GM19438 (cell line): ENCODE data around the gene AIG1.
"Not testable (repeated sequence)": the region's sequence is repeated elsewhere in the genome, so short reads cannot be mapped to it uniquely, and the experiment has no call there.

ENCODE experiments used
- ATAC-seq: cut with Tn5 transposase; IDR thresholded peaks from one replicate; pipeline ENCODE4 v1.9.1; 2021; ENCODE audit warnings: low read depth; ENCODE audit not compliant: unreplicated experiment

AIG1 gene

DNA sequence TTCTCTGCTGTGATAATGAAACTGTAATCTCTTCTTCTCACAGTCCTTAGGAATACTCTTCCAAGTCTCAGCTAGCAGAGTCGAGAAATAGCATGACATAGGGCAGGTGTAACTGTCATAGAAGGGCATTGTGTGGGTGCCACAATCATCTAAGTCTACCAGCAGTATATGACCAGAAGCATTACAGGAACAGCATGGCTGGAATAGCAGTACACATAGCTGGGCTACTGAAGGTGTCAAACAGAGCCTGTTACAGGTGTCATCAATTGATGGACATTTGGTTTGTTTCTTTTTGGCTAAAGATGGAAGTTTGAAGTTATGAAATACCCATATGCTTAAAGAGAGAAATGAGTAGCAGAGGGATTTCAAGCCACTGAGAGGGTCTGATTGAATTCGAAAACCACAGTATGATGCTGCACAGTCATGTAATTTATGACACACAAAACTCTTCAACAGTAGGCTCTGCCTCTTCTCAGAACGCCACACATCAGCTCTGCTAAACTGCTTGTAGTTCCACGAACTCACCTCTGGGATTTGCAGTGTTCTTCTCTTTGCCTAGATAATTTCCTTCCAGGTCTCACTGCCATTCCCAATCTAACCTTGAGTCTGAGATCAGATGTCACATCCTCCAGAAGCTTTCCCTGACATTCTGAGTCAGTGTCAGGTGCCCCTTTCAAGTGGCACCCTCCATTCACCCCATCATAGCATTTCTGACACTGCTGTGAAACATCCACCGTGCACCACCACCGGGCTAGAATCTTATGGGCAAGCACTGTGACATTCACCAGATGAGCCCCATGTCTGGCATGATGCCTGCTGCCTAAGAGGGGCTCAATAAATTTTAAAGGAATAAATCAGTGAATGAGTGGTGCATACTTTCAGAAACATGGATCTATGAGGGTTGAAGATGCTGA lies 238.8 kb downstream of the AIG1 start:
- ATAC-seq = no peak

DNA sequence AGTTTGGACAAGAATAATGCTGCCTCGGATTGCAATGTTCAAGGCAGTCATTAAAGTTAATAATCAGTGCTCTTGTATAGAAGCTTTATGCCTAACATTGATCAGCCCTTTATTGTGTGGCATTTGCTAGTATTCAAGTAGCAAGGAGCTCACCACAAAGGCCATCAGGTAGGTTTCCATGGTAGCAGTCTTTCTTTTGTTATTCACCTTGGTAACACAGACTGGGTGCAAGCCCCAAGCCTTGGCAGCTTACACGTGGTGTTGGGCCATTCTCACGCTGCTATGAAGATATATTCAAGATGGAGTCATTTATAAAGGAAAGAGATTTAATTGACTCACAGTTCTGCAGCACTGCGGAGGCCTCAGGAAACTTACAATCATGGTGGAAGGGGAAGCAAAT lies 240.5 kb downstream of the AIG1 start:
- no peak for ATAC-seq

DNA sequence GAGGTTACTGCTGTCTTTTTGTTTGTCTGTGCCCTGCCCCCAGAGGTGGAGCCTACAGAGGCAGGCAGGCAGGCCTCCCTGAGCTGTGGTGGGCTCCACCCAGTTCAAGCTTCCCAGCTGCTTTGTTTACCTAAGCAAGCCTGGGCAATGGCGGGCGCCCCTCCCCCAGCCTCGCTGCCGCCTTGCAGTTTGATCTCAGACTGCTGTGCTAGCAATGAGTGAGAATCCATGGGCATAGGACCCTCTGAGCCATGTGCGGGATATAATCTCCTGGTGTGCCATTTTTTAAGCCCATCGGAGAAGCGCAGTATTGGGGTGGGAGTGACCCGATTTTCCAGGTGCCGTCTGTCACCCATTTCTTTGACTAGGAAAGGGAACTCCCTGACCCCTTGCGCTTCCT lies 247.1 kb downstream of the AIG1 start:
- not testable (repeated sequence) for ATAC-seq

DNA sequence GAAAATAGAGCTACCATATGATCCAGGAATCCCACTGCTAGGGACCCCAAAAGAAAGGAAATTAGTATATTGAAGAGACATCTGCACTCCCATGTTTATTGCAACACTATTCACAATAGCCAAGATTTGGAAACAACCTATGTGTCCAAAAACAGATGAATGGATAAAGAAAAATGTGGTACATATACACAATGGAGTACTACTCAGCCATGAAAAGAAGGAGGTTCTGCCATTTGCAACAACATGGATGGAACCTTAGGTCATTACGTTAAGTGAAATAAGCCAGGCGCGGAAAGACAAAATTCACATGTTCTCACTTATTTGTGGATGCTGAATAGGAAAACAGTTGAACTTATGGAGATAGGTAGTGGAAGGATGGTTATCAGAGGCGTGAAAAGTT lies 252.5 kb downstream of the AIG1 start:
- ATAC-seq = no peak

DNA sequence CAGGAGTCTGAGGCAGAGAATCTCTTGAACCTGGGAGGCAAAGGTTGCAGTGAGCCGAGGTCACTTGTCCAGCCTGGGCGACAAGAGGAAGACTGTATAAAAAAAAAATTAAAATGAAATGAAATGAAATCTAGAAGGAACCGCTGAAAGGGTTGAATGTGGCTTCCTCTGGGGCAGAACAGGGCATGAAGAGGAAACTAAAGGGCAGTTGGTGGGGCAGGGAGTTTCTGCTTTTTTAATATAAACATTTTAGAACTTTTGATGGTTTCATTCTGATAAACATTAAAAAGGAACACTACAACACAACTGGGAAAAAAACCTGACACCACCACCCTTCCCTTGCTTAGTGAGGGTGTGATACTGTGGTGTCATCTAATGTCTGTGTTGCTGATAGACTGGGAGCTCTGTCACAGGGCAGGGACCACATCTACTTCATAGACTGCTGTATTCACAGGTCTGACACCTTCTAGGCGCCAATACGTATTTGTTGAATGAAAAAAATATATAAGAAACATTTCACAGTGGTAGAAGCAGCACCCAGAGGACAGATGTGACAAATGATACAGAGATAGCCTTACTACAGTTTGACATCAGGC lies 260.9 kb downstream of the AIG1 start:
- no peak for ATAC-seq

DNA sequence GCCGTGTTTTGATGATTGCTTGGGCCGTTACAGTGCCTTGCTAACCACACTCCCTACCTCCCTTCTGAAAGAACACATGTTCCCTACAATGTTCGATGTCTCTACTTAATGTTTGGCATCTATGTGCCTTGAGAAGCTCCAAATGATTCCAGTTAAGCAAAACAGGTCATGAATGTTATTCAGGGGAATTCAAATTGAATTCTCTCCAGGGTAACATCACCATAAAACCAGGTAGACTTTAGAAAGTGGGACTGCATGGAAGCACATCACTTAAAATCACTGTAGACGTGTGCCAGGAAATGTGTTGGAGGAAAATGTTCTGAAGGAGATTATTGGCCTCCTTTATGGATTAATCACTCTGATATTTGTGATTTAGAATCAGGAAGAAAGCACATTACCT lies 261.7 kb downstream of the AIG1 start:
- no peak for ATAC-seq

DNA sequence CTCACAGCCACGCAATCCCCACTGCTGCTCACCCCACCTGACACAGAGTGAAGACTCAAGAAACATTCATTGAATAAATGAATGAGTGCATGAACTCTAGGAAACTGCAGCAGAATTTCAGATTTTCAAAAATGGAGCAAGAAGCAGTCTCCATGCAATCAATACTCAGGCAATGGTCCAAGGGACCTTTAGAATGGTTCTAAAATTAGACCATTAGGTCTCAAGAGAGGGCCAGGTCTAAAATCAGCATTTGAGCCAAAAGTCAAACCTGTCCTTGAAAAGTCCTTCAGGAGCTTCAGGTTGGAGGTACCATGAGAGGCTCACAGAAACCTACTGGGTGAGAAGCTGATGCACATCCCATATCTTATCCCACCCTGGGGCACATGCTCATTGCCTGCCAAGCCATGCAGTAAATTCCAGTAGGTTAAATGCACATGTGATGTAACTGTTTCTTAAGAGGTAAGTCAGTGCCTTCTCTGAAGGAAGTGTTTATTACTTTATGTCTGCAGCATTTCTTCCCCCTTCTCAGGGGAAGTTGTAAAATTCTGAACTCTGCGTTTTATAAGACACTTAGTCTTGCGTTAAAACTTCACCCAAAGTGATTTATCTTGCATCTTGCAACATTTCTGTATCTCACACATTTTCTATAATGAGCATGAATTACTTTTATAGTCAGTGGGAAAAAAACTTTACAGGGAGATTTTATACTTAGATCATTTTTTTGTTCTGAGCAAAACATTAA lies 263.2 kb downstream of the AIG1 start:
- ATAC-seq = no peak

DNA sequence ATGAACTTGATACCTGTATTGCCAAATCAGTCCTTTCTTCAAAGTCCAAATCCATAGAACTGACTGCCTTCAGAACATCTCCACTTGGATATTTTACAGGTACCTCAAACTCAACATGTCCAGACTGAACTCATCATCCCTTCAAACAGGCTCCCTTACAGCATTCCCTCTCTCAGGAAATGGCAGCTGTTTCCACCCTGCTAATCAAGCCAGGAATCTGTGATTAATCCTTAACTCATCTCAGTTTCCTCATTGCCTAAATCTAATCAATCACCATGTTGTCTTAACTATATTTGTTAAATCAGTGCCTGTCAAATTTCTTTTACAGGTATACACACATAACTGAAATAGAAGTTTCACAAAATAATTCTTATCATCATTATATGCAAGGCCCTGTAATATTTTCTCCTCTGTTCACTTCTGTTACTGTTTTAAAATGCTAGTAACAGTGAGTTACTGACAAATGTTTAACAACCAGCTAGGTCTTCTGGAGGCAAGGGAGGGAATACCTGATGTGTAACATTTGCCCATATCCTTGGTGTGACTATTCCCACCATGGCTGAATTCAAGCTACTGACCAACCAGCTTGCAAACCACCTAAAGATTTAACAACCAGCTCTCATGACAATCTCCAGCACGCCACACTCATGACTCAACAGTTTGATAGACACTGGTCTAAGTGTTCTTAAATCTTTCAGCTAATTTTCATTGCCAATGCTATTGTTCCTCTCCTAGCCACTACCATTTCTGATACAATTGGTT lies 264.9 kb downstream of the AIG1 start:
- no peak for ATAC-seq

DNA sequence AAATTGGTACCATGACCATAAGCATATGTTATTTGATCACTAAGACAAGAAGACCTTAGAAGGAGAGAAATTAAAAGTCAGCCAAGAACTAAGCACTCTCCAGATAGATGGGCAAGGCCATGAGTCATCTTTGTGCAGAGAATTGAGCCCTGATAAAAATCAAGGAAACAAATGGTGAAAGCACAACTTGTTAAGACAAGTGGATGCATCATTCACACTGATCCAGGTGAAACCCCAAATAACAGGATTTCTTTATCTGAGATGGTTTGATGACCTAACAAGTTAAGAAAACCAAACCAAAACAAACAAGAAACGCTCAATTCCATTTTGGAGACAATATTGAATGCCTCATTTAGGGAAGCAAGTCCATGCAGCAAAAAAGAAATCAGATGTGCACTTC lies 268.2 kb downstream of the AIG1 start:
- ATAC-seq = no peak

DNA sequence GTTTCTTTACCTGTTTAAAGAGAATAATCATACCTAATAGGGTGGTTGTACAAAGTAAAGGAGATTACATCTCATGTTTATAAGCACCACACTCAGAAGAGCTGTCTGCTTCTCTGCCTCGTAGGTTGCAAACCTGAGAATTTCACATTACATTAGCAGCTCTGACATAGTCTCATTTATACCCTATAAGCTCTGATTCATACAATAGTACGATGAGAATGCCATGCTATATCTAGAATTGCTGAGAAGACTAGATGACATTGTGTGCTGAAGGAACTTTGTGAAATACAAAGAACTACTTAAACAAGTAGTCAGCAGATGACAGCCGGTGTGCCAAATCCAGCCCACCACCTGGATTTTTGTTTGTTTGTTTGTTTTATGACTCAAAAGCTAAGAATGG lies 268.6 kb downstream of the AIG1 start:
- no peak for ATAC-seq

DNA sequence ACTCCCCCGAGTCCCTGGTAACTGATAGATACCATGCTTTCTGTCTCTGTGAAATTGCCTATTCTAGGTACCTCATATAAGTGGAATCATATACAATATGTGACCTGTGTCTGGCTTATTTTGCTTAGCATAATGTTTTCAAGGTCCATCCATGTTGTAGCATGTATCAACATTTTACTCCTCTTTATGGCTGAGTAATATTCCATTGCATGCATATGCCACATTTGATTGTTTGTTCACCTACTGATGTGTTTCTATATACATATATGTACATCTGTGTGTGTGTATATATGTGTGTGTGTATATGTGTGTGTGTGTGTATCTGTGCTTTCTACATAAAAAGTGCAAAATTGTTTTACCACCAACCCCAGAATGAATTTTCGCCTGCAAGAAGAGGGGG lies 270.7 kb downstream of the AIG1 start:
- no peak for ATAC-seq

DNA sequence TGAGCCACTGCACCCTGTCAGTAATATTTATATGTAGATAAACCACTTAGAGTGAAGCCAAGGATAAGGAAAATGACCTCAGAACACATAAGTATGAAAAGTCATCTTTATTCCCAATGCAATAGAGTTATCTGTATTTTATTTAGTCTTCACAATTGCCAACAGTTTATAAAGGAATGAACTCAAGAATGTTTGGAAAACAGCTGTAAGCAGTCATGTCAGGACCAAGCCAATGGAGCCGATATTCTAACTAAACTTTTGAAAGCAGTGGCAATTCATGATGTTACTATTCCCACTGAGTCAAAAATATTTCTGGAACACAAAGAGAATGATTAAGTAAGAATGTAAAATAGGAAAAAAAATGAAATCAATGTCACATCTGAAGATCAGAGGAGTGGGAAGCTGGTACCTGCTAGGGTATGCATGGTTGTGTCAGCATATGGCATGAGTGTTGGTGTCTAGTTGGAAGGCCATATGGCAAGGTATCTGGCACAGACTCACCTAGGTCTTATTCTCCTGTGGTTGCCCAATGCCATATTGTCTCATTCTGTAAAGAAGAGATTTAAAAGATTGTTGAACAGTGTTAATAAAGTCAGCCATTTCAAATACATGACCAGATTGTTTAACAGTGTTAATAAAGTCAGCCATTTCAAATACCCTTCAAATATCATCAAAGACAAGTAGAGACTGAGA lies 271.6 kb downstream of the AIG1 start:
- no peak for ATAC-seq

DNA sequence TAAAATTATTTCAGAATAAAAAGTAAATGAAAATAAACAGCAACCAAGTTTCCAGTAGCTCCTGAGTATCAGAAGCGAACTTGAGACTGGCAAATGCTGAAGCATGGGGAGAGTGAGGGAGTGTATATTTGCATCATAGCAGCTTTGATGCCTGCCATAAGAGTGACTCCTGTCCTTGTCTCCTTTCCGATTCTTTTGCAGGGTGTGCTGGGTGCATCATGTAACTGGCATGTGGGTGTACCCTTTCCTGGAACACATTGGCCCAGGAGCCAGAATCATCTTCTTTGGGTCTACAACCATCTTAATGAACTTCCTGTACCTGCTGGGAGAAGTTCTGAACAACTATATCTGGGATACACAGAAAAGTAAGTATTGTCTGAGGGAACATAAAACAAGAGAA lies 272.4 kb downstream of the AIG1 start:
- no peak for ATAC-seq

DNA sequence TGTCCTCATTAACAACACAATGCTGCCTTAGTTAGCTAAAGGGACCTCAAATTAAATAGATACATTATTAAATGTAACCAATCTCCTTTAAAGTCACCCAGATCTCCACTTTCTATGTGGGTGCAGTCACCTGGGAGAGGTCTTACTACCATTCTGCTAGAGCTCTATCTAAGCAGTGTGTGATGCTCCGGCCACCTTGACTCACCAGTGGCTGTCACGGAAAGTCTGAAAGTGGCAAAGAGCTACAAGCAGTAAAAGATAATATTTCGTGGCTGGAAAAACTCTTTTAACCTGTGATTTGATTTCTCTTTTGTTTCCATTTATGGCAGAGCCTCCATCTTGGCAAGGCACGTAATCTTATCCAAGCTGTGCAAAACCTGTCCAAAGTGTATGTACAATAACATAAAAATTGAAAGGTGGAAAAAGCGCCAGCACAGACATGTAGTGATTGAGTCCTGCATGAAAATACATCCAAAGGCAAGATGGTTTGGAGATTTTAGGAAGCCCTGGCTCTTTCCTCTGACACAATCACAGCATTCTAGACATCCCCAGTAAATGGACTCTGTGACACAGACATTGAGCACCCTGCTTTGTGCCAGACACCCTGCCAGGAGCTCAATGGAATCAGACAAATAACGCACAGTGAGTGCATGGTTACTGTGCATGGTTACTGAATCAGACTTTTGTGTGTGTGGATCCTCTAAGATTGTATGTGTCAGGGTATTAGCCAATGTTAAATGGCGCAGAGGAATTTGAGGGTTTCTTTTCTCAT lies 273.2 kb downstream of the AIG1 start:
- no peak for ATAC-seq

DNA sequence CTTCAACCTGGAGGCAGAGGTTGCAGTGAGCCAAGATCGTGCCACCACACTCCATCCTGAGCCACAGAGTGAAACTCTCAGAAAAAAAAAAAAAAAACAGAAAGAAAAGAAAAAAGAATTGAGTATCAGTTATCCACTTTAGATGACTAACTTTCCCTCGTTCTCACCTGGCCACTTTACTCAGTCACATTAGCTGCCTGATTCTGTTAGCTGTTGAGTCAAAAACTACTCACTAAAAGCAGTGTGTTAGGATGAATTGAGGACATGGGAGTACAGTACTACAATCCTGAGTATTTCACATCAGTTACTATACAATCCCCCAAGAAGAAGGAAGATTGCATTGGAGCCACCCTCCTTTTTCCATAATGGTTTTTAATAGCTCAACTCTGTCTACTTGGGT lies 275.2 kb downstream of the AIG1 start:
- no peak for ATAC-seq

DNA sequence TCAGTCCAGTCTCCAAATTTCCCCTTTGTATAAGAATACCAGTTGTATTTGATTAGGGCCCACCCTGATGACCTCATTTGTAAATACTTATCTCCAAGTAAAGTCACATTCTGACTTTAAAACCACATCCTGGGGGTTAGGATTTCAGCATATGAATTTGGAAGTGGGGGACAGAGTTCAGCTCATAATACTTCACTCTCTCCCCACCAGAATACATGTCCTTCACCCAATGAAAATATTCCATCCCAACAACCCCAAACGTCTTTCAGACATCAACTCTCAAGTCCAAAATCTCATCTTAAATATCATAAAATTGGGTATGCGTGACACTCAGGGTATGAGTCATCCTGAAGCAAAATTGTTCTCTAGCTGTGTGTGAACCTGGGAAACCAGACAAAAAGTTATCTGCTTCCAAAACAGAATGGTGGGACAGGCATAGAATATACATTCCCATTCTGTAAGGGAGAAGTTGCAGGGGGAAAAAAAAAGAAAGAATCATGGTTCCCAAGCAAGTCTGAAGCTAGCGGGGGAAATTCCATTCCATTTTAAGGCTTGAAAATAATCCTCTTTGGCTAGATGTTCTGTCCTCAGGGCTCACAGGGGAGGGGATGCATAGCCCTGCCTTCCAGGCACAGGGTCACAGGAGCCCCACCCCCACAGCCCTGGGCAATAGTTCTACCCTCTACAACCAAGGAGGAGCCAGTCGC lies 275.9 kb downstream of the AIG1 start:
- ATAC-seq = no peak

DNA sequence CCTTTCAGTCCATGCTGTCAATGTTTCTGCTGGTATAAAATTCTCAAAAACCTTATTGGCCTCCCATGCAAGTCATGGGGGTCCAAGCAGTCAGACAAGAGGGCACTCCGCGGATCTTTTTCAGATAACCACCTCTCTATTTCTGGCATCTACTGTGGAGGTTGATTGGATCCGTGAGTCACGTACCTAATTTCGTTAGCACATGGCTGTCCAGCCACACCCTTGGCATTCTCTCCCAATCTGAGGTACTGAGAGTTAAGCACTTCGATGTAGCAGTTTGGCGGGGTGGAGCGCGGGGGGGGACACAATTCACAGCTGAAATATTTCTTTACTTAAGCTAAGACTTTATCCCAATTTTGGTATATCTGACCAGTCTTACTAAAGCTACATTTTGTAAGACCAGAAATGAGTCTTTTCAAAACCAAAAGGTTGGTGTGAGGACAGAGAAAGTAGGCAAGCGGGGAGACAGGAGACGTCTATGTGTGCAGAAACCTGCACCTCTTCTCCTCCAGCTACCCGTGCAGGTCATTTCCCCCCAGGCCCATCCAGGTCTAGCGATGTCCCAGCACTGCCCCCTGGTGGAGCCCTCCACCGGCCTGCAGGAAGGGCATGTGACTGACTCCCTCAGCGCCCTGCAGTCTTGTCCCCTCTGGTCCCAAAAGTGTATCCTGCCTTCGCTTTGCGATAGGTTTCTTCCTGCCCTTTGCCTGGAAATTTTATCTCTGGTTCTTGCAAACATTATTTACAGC lies 276.7 kb downstream of the AIG1 start:
- ATAC-seq = no peak

DNA sequence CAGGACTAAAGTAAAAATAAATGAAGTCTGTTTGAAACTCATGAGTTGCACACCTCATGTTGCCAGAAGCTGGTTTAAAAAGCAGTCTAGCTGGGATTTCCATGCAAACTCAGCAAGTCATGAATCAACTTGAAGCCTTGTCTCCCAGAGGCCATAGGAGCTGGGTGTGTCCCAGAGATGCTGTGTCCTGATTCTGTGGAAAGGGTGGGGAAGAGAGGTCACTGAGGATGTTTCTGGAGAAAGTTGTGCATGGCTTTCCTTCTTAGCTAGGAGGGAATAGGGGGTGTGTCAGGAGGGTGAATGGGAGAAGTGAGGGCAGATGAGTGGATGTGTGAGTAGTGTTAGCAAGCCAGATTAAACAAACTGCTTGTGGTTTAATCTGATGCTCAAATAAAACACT lies 278.5 kb downstream of the AIG1 start:
- ATAC-seq = no peak
